ENCODE data around the gene APOL4. TPM values are rescaled to one million over a fixed set of nuclear protein-coding genes. Genes with fewer than 3 reads are reported as not detected.
"Not testable (repeated sequence)": the region's sequence is repeated elsewhere in the genome, so short reads cannot be mapped to it uniquely, and the experiment has no call there.

APOL4 gene
- 1 to 10 TPM in 1 of 2 donors, under 1 TPM in 1; 0.56 to 1.2 TPM for total RNA-seq

GRCh38 chr22:36201630-36202319 lies at the start of gene APOL4:
TSS of gene APOL4 (minus strand) at chr22:36201809. CDS start at chr22:36201734, 75 bp downstream.
- H3K9me3 Mint-ChIP-seq: no peaks in the 10 kb centered on the region
- ATAC-seq (replicated peaks): no peak
- peaks cover 4% of the 10 kb centered on the region for H3K4me1 Mint-ChIP-seq
- peaks cover 10% of the 10 kb centered on the region for H3K27me3 Mint-ChIP-seq
- no peaks in the 10 kb centered on the region for H3K36me3 Mint-ChIP-seq (ENCODE audit: low read depth)
- no peak within 1 kb of the TSS for H3K4me3 Mint-ChIP-seq
- H3K27ac Mint-ChIP-seq: no peak within 1 kb of the TSS

- not testable (repeated sequence) for H3K9me3 Mint-ChIP-seq; H3K4me3 Mint-ChIP-seq; H3K27me3 Mint-ChIP-seq; ATAC-seq (replicated peaks)
- peaks cover 25% of the 10 kb centered on the region for H3K4me1 Mint-ChIP-seq
- H3K27ac Mint-ChIP-seq: peak overlapping the region; percentile 46
- peaks cover 26% of the 10 kb centered on the region for H3K36me3 Mint-ChIP-seq (ENCODE audit: low read depth)
These were observed 48.8 kb upstream of the APOL4 start for GRCh38 chr22:36250292-36250960.

- Mint-ChIP-seq H3K27me3 (no peaks in the 10 kb centered on the region), H3K4me1 (peaks cover 23% of the 10 kb centered on the region), H3K4me3 (no peak overlapping the region), H3K36me3 (ENCODE audit: low read depth) (peaks cover 13% of the 10 kb centered on the region), H3K9me3 (no peaks in the 10 kb centered on the region), H3K27ac (no peak overlapping the region)
- ATAC-seq (replicated peaks): no peak
These were observed 47.6 kb upstream of the APOL4 start for GRCh38 chr22:36249160-36249559.

- no peak for ATAC-seq (replicated peaks)
- no peak overlapping the region for H3K4me3 Mint-ChIP-seq
- H3K27ac Mint-ChIP-seq: no peak overlapping the region
- H3K4me1 Mint-ChIP-seq: peaks cover 15% of the 10 kb centered on the region
- H3K27me3 Mint-ChIP-seq: no peaks in the 10 kb centered on the region
- peaks cover 1% of the 10 kb centered on the region for H3K36me3 Mint-ChIP-seq (ENCODE audit: low read depth)
- no peaks in the 10 kb centered on the region for H3K9me3 Mint-ChIP-seq
These were observed 46.3 kb upstream of the APOL4 start for GRCh38 chr22:36247955-36248354.

- Mint-ChIP-seq H3K4me3 (no peak overlapping the region), H3K27me3 (no peaks in the 10 kb centered on the region), H3K4me1 (peaks cover 5% of the 10 kb centered on the region), H3K36me3 (ENCODE audit: low read depth) (no peaks in the 10 kb centered on the region), H3K9me3 (no peaks in the 10 kb centered on the region), H3K27ac (no peak overlapping the region)
- ATAC-seq (replicated peaks): no peak
These were observed 45.1 kb upstream of the APOL4 start for GRCh38 chr22:36246718-36247117.

- H3K27me3 Mint-ChIP-seq: no peaks in the 10 kb centered on the region
- H3K9me3 Mint-ChIP-seq: no peaks in the 10 kb centered on the region
- ATAC-seq (replicated peaks): no peak
- H3K4me3 Mint-ChIP-seq: no peak overlapping the region
- no peak overlapping the region for H3K27ac Mint-ChIP-seq
- H3K4me1 Mint-ChIP-seq: no peaks in the 10 kb centered on the region
- H3K36me3 Mint-ChIP-seq (ENCODE audit: low read depth): no peaks in the 10 kb centered on the region
These were observed 44.3 kb upstream of the APOL4 start for GRCh38 chr22:36245805-36246356.

GRCh38 chr22:36244522-36245391 lies 43.1 kb upstream of the APOL4 start:
- Mint-ChIP-seq H3K9me3 (no peaks in the 10 kb centered on the region), H3K4me1 (peaks cover 8% of the 10 kb centered on the region), H3K27me3 (no peaks in the 10 kb centered on the region), H3K4me3 (no peak overlapping the region), H3K36me3 (ENCODE audit: low read depth) (peaks cover 3% of the 10 kb centered on the region), H3K27ac (no peak overlapping the region)
- ATAC-seq (replicated peaks): no peak

- no peak for ATAC-seq (replicated peaks)
- Mint-ChIP-seq H3K4me3 (no peak overlapping the region), H3K27ac (no peak overlapping the region), H3K27me3 (no peaks in the 10 kb centered on the region), H3K4me1 (peaks cover 10% of the 10 kb centered on the region), H3K9me3 (no peaks in the 10 kb centered on the region), H3K36me3 (ENCODE audit: low read depth) (peaks cover 10% of the 10 kb centered on the region)
These were observed 42.4 kb upstream of the APOL4 start for GRCh38 chr22:36243986-36244385.

- Mint-ChIP-seq H3K4me1 (peaks cover 41% of the 10 kb centered on the region), H3K36me3 (ENCODE audit: low read depth) (peaks cover 55% of the 10 kb centered on the region), H3K4me3 (peak within 1 kb of the TSS; percentile 98), H3K27me3 (no peaks in the 10 kb centered on the region), H3K27ac (peak within 1 kb of the TSS; percentile 96), H3K9me3 (no peaks in the 10 kb centered on the region)
- peak; percentile 96 for ATAC-seq (replicated peaks)
These were observed 38.0 kb upstream of the APOL4 start, which contains the start of gene APOL2 for GRCh38 chr22:36239401-36240171. TSS of gene APOL2 (minus strand) at chr22:36239527. CDS start at chr22:36233162, 6,365 bp downstream.

- H3K4me1 Mint-ChIP-seq: peaks cover 46% of the 10 kb centered on the region
- peaks cover 60% of the 10 kb centered on the region for H3K36me3 Mint-ChIP-seq (ENCODE audit: low read depth)
- ATAC-seq (replicated peaks): no peak
- peak overlapping the region; percentile 98 for H3K4me3 Mint-ChIP-seq
- no peaks in the 10 kb centered on the region for H3K27me3 Mint-ChIP-seq
- no peaks in the 10 kb centered on the region for H3K9me3 Mint-ChIP-seq
- H3K27ac Mint-ChIP-seq: peak overlapping the region; percentile 96
These were observed 37.5 kb upstream of the APOL4 start for GRCh38 chr22:36239150-36239400.

GRCh38 chr22:36238373-36239149 lies 37.0 kb upstream of the APOL4 start:
- H3K4me1 Mint-ChIP-seq: peaks cover 50% of the 10 kb centered on the region
- peak overlapping the region; percentile 98 for H3K4me3 Mint-ChIP-seq
- peaks cover 65% of the 10 kb centered on the region for H3K36me3 Mint-ChIP-seq (ENCODE audit: low read depth)
- peak overlapping the region; percentile 96 for H3K27ac Mint-ChIP-seq
- ATAC-seq (replicated peaks): peak; percentile 8
- H3K9me3 Mint-ChIP-seq: no peaks in the 10 kb centered on the region
- no peaks in the 10 kb centered on the region for H3K27me3 Mint-ChIP-seq

GRCh38 chr22:36237462-36238372 lies 36.1 kb upstream of the APOL4 start:
- peak; percentile 27 for ATAC-seq (replicated peaks)
- Mint-ChIP-seq H3K4me3 (peak overlapping the region; percentile 98), H3K9me3 (no peaks in the 10 kb centered on the region), H3K36me3 (ENCODE audit: low read depth) (peaks cover 73% of the 10 kb centered on the region), H3K4me1 (peaks cover 50% of the 10 kb centered on the region), H3K27me3 (no peaks in the 10 kb centered on the region), H3K27ac (peak overlapping the region; percentile 96)

All from activated T-helper 17 cell treated with anti-CD3 and anti-CD28 coated beads, Interleukin-2, amount 50 U/mL, for 72 hours (primary cell).